ENCODE results near the gene PKHD1. TPM values are rescaled to one million over a fixed set of nuclear protein-coding genes. Genes with fewer than 3 reads are reported as not detected.

PKHD1 gene
- polyA plus RNA-seq, 1 of the 3 experiments (the other 2 are of a cell fraction): not detected

GRCh38 chr6:51892339-51892738, 195.1 kb downstream of the PKHD1 start:
- no peaks in the 10 kb centered on the region for H3K27me3 ChIP-seq (ENCODE audit: insufficient read depth)
- no peak for DNase-seq
- no peaks in the 10 kb centered on the region for H3K79me2 ChIP-seq (ENCODE audit: insufficient read depth)
- no peak overlapping the region for H3K9ac ChIP-seq
- H3K9me3 ChIP-seq: no peaks in the 10 kb centered on the region
- no peak overlapping the region for H2AFZ ChIP-seq (ENCODE audit: low read depth)
- H3K4me2 ChIP-seq: no peak overlapping the region
- POLR2A ChIA-PET: no interaction called here
- no peaks in the 10 kb centered on the region for H3K36me3 ChIP-seq (replicated peaks in 1 of 2; ENCODE audit: control insufficient read depth in 1 of 2, insufficient read depth in 2 of 2, low read length in 1 of 2)
- no peaks in the 10 kb centered on the region for H3K9me2 ChIP-seq
- no peaks in the 10 kb centered on the region for H3K4me1 ChIP-seq (ENCODE audit: control insufficient read depth in 1 of 2, insufficient read depth in 2 of 2, low read depth in 1 of 2, low read length in 1 of 2)
- WGBS (ENCODE audit: low lambda C conversion rate): 28% methylated on average over 3 of the region's 3 CpGs
- TF ChIP-seq RAD21 (IDR thresholded peaks at IDR 0.05; ENCODE audit: low read length): no peak
- no peak for TF ChIP-seq JUND (IDR thresholded peaks at IDR 0.05)
- TF ChIP-seq FOXJ3 (CRISPR knock-in tag; IDR thresholded peaks at IDR 0.05): no peak
- no peak for TF ChIP-seq REST (IDR thresholded peaks at IDR 0.05; ENCODE audit: low read depth, low read length)
- TF ChIP-seq MEF2A (IDR thresholded peaks at IDR 0.05; ENCODE audit: borderline replicate concordance, low read depth): no peak
- no peak for TF ChIP-seq TAF1 (IDR thresholded peaks at IDR 0.05; ENCODE audit: borderline replicate concordance, low read depth, low read length)
- no peak for TF ChIP-seq GATA2 (CRISPR knock-in tag; IDR thresholded peaks at IDR 0.05)
- CTCF ChIA-PET: no interaction called here
- no peak overlapping the region for H3K27ac ChIP-seq (ENCODE audit: low read depth in 2 of 2, low read length in 1 of 2)
- H3F3A ChIP-seq (replicated peaks; ENCODE audit: insufficient read depth): no peaks in the 10 kb centered on the region
- no peaks in the 10 kb centered on the region for H4K20me1 ChIP-seq (ENCODE audit: insufficient read depth)
- H3K4me3 ChIP-seq (ENCODE audit: low read depth in 2 of 2, low read length in 1 of 2): no peak overlapping the region

GRCh38 chr6:51891784-51892183, 195.6 kb downstream of the PKHD1 start:
- no peak overlapping the region for H2AFZ ChIP-seq (ENCODE audit: low read depth)
- H3K9me3 ChIP-seq: no peaks in the 10 kb centered on the region
- H3K27me3 ChIP-seq (ENCODE audit: insufficient read depth): no peaks in the 10 kb centered on the region
- H3F3A ChIP-seq (replicated peaks; ENCODE audit: insufficient read depth): no peaks in the 10 kb centered on the region
- ChIA-PET CTCF (no interaction called here), POLR2A (no interaction called here)
- no peak overlapping the region for H3K27ac ChIP-seq (ENCODE audit: low read depth in 2 of 2, low read length in 1 of 2)
- no peak for DNase-seq
- no peaks in the 10 kb centered on the region for H3K9me2 ChIP-seq
- H3K79me2 ChIP-seq (ENCODE audit: insufficient read depth): no peaks in the 10 kb centered on the region
- TF ChIP-seq MXI1 (IDR thresholded peaks at IDR 0.05; ENCODE audit: low read depth, low read length): no peak
- no peak for TF ChIP-seq RAD21 (IDR thresholded peaks at IDR 0.05; ENCODE audit: low read length)
- no peak for TF ChIP-seq FOXM1 (IDR thresholded peaks at IDR 0.05; ENCODE audit: low read depth)
- no peak for TF ChIP-seq EZH2phosphoT487 (IDR thresholded peaks at IDR 0.05; ENCODE audit: borderline replicate concordance, low read depth)
- TF ChIP-seq TEAD4 (IDR thresholded peaks at IDR 0.05; ENCODE audit: borderline replicate concordance, insufficient read depth): no peak
- TF ChIP-seq PBX3 (IDR thresholded peaks at IDR 0.05): no peak
- TF ChIP-seq MAX (IDR thresholded peaks at IDR 0.05; ENCODE audit: low read depth): no peak
- TF ChIP-seq FOXJ3 (CRISPR knock-in tag; IDR thresholded peaks at IDR 0.05): no peak
- no peak for TF ChIP-seq CHD2 (IDR thresholded peaks at IDR 0.05; ENCODE audit: low read length, partially characterized antibody)
- no peak for TF ChIP-seq TAF1 (IDR thresholded peaks at IDR 0.05; ENCODE audit: borderline replicate concordance, low read depth, low read length)
- no peak for TF ChIP-seq FOSL2 (IDR thresholded peaks at IDR 0.05; ENCODE audit: borderline replicate concordance, low read depth)
- TF ChIP-seq ELF1 (IDR thresholded peaks at IDR 0.05): no peak
- no peak for TF ChIP-seq RFX5 (IDR thresholded peaks at IDR 0.05; ENCODE audit: low read length)
- TF ChIP-seq SMC3 (IDR thresholded peaks at IDR 0.05; ENCODE audit: low read depth, low read length): no peak
- H3K4me1 ChIP-seq (ENCODE audit: control insufficient read depth in 1 of 2, insufficient read depth in 2 of 2, low read depth in 1 of 2, low read length in 1 of 2): no peaks in the 10 kb centered on the region
- H3K4me3 ChIP-seq (ENCODE audit: low read depth in 2 of 2, low read length in 1 of 2): no peak overlapping the region
- no peaks in the 10 kb centered on the region for H3K36me3 ChIP-seq (replicated peaks in 1 of 2; ENCODE audit: control insufficient read depth in 1 of 2, insufficient read depth in 2 of 2, low read length in 1 of 2)
- H3K4me2 ChIP-seq: no peak overlapping the region
- no peaks in the 10 kb centered on the region for H4K20me1 ChIP-seq (ENCODE audit: insufficient read depth)
- WGBS (ENCODE audit: low lambda C conversion rate): 21% methylated on average over 3 of the region's 4 CpGs
- H3K9ac ChIP-seq: no peak overlapping the region

Measured in SK-N-SH (cell line).